MM.1S (cell line): ENCODE measurements around the gene ALAS1.
A peak's percentile ranks its signal among the peaks of the same experiment; 100 is the strongest.

Source experiments
- DNase-seq: peaks from one replicate; pipeline ENCODE4 v3.0.0-alpha.2; 2015
- H2AFZ ChIP-seq: fragments of 300-600 bp; sonication (generic); 2 replicates; pipeline ENCODE4 v1.6.0; 2016; ENCODE audit warnings: antibody characterized with exemption, low read length
- H3F3A ChIP-seq: fragments of 300-600 bp; sonication (generic); 2 replicates; pipeline ENCODE4 v1.6.1; 2016; ENCODE audit warnings: mild to moderate bottlenecking, antibody characterized with exemption, low read length, moderate library complexity, mixed read lengths; ENCODE audit not compliant: insufficient read depth
- H3K27ac ChIP-seq: fragments of 300-600 bp; sonication (generic); 2 replicates; pipeline ENCODE4 v1.5.1; 2016; ENCODE audit warnings: mild to moderate bottlenecking, low read length
- H3K27me3 ChIP-seq: fragments of 300-600 bp; sonication (generic); replicated peaks from 2 replicates; pipeline ENCODE4 v1.6.0; 2016; ENCODE audit warnings: low read length; ENCODE audit not compliant: insufficient read depth
- H3K36me3 ChIP-seq: fragments of 300-600 bp; sonication (generic); replicated peaks from 2 replicates; pipeline ENCODE4 v1.6.1; 2016; ENCODE audit warnings: mild to moderate bottlenecking, low read length, mixed read lengths; ENCODE audit not compliant: insufficient read depth
- H3K4me1 ChIP-seq: fragments of 300-600 bp; sonication (generic); 2 replicates; pipeline ENCODE4 v1.6.1; 2016; ENCODE audit warnings: low read length, mixed read lengths
- H3K4me2 ChIP-seq: fragments of 300-600 bp; sonication (generic); 2 replicates; pipeline ENCODE4 v1.6.0; 2016; ENCODE audit warnings: low read depth, low read length
- H3K4me3 ChIP-seq: fragments of 300-600 bp; sonication (generic); 2 replicates; pipeline ENCODE4 v1.5.1; 2016; ENCODE audit warnings: low read length, mixed read lengths
- H3K79me2 ChIP-seq: fragments of 300-600 bp; sonication (generic); 2 replicates; pipeline ENCODE4 v1.6.1; 2016; ENCODE audit warnings: mixed run types, low read length, mixed read lengths
- H3K9ac ChIP-seq: fragments of 300-600 bp; sonication (generic); 2 replicates; pipeline ENCODE4 v1.6.1; 2016; ENCODE audit warnings: low read length, mixed read lengths
- H3K9me2 ChIP-seq: fragments of 300-600 bp; sonication (generic); replicated peaks from 2 replicates; pipeline ENCODE4 v1.6.1; 2016; ENCODE audit warnings: mild to moderate bottlenecking, low read length, mixed read lengths; ENCODE audit not compliant: insufficient read depth
- H3K9me3 ChIP-seq: fragments of 300-600 bp; sonication (generic); replicated peaks from 2 replicates; pipeline ENCODE4 v1.6.1; 2016; ENCODE audit warnings: mild to moderate bottlenecking, low read length, mixed read lengths; ENCODE audit not compliant: insufficient read depth
- H4K20me1 ChIP-seq: fragments of 300-600 bp; sonication (generic); 2 replicates; pipeline ENCODE4 v1.6.1; 2016; ENCODE audit warnings: mild to moderate bottlenecking, low read length, moderate library complexity, mixed read lengths; ENCODE audit not compliant: insufficient read depth
- EZH2 ChIP-seq: fragments of 300-600 bp; sonication (generic); optimal IDR thresholded peaks from 2 replicates; pipeline ENCODE3; 2017; ENCODE audit warnings: low read depth, mild to moderate bottlenecking, antibody characterized with exemption, low read length, mixed read lengths
- EZH2phosphoT487 ChIP-seq: fragments of 300-600 bp; sonication (generic); IDR thresholded peaks from 2 replicates; pipeline ENCODE4 v1.6.1; 2018; ENCODE audit warnings: antibody characterized with exemption, low read length
- TF ChIP-seq, protein P1 (sequence below): fragments of 300-600 bp; sonication (generic); IDR thresholded peaks from 2 replicates; pipeline ENCODE4 v1.5.1; 2016; ENCODE audit warnings: antibody characterized with exemption, low read length, mixed read lengths

The ALAS1 gene

GRCh38 chr3:52218454-52218853 is 20.5 kb downstream of the ALAS1 start:
- no peak for DNase-seq
- Histone ChIP-seq H3F3A (no peaks in the 10 kb centered on the region), H3K4me2 (no peak overlapping the region), H4K20me1 (no peaks in the 10 kb centered on the region), H2AFZ (no peak overlapping the region), H3K27me3 (no peaks in the 10 kb centered on the region), H3K4me3 (no peak overlapping the region), H3K9ac (no peak overlapping the region), H3K4me1 (peaks cover 8% of the 10 kb centered on the region; the same call in 1 of the 2 replicates), H3K79me2 (no peaks in the 10 kb centered on the region), H3K9me2 (no peaks in the 10 kb centered on the region), H3K36me3 (no peaks in the 10 kb centered on the region), H3K27ac (no peak overlapping the region), H3K9me3 (no peaks in the 10 kb centered on the region)
- TF ChIP-seq EZH2phosphoT487 (no peak), EZH2 (no peak)
- TF ChIP-seq, protein P1, sequence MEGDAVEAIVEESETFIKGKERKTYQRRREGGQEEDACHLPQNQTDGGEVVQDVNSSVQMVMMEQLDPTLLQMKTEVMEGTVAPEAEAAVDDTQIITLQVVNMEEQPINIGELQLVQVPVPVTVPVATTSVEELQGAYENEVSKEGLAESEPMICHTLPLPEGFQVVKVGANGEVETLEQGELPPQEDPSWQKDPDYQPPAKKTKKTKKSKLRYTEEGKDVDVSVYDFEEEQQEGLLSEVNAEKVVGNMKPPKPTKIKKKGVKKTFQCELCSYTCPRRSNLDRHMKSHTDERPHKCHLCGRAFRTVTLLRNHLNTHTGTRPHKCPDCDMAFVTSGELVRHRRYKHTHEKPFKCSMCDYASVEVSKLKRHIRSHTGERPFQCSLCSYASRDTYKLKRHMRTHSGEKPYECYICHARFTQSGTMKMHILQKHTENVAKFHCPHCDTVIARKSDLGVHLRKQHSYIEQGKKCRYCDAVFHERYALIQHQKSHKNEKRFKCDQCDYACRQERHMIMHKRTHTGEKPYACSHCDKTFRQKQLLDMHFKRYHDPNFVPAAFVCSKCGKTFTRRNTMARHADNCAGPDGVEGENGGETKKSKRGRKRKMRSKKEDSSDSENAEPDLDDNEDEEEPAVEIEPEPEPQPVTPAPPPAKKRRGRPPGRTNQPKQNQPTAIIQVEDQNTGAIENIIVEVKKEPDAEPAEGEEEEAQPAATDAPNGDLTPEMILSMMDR: no peak

GRCh38 chr3:52218937-52219650 is 21.1 kb downstream of the ALAS1 start:
- H4K20me1 ChIP-seq: no peaks in the 10 kb centered on the region

DNA sequence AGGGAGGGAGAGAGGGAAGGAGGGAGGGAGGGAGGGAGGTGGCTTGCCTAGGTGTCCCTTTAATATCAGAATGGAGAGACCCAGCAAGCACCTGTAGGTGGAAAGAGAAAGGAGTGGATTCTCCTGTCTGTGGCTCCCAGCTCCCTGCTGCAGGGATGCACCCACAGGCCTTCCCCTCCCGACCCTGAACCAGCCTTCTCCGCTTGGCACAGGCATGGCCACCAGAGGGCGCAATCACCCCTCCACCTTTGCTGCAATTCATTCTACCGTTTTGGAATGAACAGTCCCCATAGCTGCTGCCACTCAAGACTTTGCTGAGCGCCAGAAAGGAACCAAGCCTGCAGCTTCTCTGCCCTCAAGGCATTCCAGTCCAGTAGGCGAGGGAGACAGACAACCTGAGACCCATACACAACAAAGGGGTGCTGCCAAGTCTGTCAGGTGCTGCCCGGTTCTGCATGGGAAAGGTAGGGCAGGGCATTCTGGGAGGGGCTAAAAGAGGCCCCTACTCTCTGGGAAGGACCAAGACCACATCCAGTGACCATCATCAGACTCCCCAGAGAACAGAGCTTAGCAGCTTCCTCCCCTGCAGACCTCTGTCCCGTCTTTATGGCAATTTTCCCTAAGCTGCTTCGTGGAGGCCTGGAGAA is 22.5 kb downstream of the ALAS1 start:
- Histone ChIP-seq H3K9me2 (no peaks in the 10 kb centered on the region), H4K20me1 (no peaks in the 10 kb centered on the region), H3K4me2 (no peak overlapping the region), H2AFZ (0 out of 2 replicates have a peak overlapping the region, but pooled peaks have one; percentile 49), H3K27ac (no peak overlapping the region), H3K9ac (no peak overlapping the region), H3K4me1 (peaks cover 11% of the 10 kb centered on the region), H3F3A (peaks cover 2% of the 10 kb centered on the region; the same call in 1 of the 2 replicates), H3K79me2 (no peaks in the 10 kb centered on the region), H3K27me3 (no peaks in the 10 kb centered on the region), H3K36me3 (no peaks in the 10 kb centered on the region), H3K4me3 (no peak overlapping the region), H3K9me3 (no peaks in the 10 kb centered on the region)
- peak; percentile 63 for DNase-seq
- TF ChIP-seq EZH2: no peak
- TF ChIP-seq, protein P1: peak; percentile 92

More at GRCh38 chr3:52218937-52219650, 21.1 kb downstream of the ALAS1 start:
- Histone ChIP-seq H3K27me3 (no peaks in the 10 kb centered on the region), H3K79me2 (no peaks in the 10 kb centered on the region), H3K9me3 (no peaks in the 10 kb centered on the region), H3K4me1 (peaks cover 8% of the 10 kb centered on the region; the same call in 1 of the 2 replicates), H3K9ac (no peak overlapping the region), H3K36me3 (no peaks in the 10 kb centered on the region), H3K9me2 (no peaks in the 10 kb centered on the region), H3K27ac (no peak overlapping the region), H3K4me3 (no peak overlapping the region), H3K4me2 (no peak overlapping the region), H2AFZ (no peak overlapping the region), H3F3A (no peaks in the 10 kb centered on the region)
- DNase-seq: no peak
- TF ChIP-seq EZH2 (no peak), EZH2phosphoT487 (no peak)
- TF ChIP-seq, protein P1: no peak
